GM18858 (cell line): ENCODE results near the gene INPP5A.

Experiments
- ATAC-seq: cut with Tn5 transposase; IDR thresholded peaks from one replicate; pipeline ENCODE4 v1.9.1; 2021; ENCODE audit not compliant: unreplicated experiment

The INPP5A gene

GRCh38 chr10:132610071-132610701 is 72.6 kb downstream of the INPP5A start:
- ATAC-seq, result no peak

GRCh38 chr10:132611026-132611910 is 73.7 kb downstream of the INPP5A start:
- no peak for ATAC-seq

GRCh38 chr10:132611986-132612385 is 74.4 kb downstream of the INPP5A start:
- no peak for ATAC-seq

GRCh38 chr10:132612571-132613504 is 75.3 kb downstream of the INPP5A start:
- no peak for ATAC-seq

GRCh38 chr10:132613566-132614348 is 76.2 kb downstream of the INPP5A start:
- ATAC-seq, result no peak

GRCh38 chr10:132614431-132615340 is 77.1 kb downstream of the INPP5A start:
- ATAC-seq, result no peak

GRCh38 chr10:132615341-132616169 is 78.0 kb downstream of the INPP5A start:
- no peak for ATAC-seq

GRCh38 chr10:132616170-132616995 is 78.8 kb downstream of the INPP5A start:
- ATAC-seq, result no peak

GRCh38 chr10:132616996-132617736 is 79.6 kb downstream of the INPP5A start:
- no peak for ATAC-seq

GRCh38 chr10:132617737-132618052 is 80.1 kb downstream of the INPP5A start:
- no peak for ATAC-seq

- no peak for ATAC-seq
These were observed 80.8 kb downstream of the INPP5A start for GRCh38 chr10:132618158-132618919.

- no peak for ATAC-seq
These were observed 82.3 kb downstream of the INPP5A start for GRCh38 chr10:132619927-132620326.

GRCh38 chr10:132624061-132624846 is 86.7 kb downstream of the INPP5A start:
- ATAC-seq, result no peak

- ATAC-seq, result no peak
These were observed 87.4 kb downstream of the INPP5A start for GRCh38 chr10:132624847-132625471.
